Measurements from ENCODE around the gene NETO2. TPM values are rescaled to one million over a fixed set of nuclear protein-coding genes. Genes with fewer than 3 reads are reported as not detected.

The NETO2 gene
- total and polyA plus RNA-seq, 2 of the 13 experiments (the other 11 are each of a cell fraction or from before 2014, with no cell fraction given), result 8.2 to 13.5 TPM

DNA sequence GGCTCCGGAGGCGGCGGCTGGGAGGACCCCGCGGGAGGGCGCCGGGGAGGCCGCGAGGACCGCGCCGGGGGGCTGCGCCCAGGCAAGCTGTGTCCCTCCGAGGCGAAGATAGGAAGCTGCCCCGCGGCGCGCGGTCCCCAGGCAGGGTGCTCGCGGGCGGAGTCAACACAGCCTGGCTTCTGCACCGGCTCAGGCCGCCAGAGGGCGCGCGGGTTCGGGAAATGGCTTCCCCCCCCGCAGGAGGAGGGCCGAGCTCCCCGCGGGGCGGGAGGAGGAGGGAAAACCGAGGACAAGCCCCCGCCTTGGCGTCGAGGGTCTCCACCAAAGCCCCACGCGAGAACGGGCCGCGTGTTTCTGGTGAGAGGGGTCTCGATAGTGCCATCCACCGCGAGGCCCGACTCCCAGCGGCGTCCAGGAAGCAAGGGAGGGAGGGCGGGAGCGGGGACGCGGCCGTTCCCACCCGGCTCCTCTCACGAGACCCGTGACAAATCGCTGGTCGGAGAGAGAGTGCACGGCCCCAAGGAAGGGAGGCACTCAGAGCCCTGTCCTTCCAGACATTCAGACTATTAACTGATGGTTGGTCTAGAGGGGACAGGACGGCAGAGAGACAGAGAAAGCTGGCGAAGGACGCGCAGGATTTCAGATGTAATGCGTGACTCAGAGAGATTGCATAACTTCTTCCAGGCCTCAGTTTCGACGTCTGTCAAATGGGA is 105.8 kb downstream of the NETO2 start (continued):
- TF ChIP-seq, protein P1, sequence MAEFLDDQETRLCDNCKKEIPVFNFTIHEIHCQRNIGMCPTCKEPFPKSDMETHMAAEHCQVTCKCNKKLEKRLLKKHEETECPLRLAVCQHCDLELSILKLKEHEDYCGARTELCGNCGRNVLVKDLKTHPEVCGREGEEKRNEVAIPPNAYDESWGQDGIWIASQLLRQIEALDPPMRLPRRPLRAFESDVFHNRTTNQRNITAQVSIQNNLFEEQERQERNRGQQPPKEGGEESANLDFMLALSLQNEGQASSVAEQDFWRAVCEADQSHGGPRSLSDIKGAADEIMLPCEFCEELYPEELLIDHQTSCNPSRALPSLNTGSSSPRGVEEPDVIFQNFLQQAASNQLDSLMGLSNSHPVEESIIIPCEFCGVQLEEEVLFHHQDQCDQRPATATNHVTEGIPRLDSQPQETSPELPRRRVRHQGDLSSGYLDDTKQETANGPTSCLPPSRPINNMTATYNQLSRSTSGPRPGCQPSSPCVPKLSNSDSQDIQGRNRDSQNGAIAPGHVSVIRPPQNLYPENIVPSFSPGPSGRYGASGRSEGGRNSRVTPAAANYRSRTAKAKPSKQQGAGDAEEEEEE (CRISPR knock-in tag; IDR thresholded peaks at IDR 0.05; ENCODE audit: borderline replicate concordance), result no peak
- TF ChIP-seq PITX1 (CRISPR knock-in tag; IDR thresholded peaks at IDR 0.05), result peak; percentile 17; the same call in 1 of the 2 replicates
- TF ChIP-seq, protein P2, sequence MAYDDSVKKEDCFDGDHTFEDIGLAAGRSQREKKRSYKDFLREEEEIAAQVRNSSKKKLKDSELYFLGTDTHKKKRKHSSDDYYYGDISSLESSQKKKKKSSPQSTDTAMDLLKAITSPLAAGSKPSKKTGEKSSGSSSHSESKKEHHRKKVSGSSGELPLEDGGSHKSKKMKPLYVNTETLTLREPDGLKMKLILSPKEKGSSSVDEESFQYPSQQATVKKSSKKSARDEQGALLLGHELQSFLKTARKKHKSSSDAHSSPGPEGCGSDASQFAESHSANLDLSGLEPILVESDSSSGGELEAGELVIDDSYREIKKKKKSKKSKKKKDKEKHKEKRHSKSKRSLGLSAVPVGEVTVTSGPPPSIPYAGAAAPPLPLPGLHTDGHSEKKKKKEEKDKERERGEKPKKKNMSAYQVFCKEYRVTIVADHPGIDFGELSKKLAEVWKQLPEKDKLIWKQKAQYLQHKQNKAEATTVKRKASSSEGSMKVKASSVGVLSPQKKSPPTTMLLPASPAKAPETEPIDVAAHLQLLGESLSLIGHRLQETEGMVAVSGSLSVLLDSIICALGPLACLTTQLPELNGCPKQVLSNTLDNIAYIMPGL (CRISPR knock-in tag; IDR thresholded peaks at IDR 0.05; ENCODE audit: borderline replicate concordance in 1 of 2, low read depth in 1 of 2), result peak; percentile 99
- TF ChIP-seq ZNF562 (CRISPR knock-in tag; IDR thresholded peaks at IDR 0.05; ENCODE audit: borderline replicate concordance), result no peak
- no peak for TF ChIP-seq SNRNP70 (IDR thresholded peaks at IDR 0.05; ENCODE audit: low read depth, low read length)
- TF ChIP-seq PHF5A (CRISPR knock-in tag; IDR thresholded peaks at IDR 0.05; ENCODE audit: low read depth, unreplicated experiment), result no peak
- TF ChIP-seq, protein P3, sequence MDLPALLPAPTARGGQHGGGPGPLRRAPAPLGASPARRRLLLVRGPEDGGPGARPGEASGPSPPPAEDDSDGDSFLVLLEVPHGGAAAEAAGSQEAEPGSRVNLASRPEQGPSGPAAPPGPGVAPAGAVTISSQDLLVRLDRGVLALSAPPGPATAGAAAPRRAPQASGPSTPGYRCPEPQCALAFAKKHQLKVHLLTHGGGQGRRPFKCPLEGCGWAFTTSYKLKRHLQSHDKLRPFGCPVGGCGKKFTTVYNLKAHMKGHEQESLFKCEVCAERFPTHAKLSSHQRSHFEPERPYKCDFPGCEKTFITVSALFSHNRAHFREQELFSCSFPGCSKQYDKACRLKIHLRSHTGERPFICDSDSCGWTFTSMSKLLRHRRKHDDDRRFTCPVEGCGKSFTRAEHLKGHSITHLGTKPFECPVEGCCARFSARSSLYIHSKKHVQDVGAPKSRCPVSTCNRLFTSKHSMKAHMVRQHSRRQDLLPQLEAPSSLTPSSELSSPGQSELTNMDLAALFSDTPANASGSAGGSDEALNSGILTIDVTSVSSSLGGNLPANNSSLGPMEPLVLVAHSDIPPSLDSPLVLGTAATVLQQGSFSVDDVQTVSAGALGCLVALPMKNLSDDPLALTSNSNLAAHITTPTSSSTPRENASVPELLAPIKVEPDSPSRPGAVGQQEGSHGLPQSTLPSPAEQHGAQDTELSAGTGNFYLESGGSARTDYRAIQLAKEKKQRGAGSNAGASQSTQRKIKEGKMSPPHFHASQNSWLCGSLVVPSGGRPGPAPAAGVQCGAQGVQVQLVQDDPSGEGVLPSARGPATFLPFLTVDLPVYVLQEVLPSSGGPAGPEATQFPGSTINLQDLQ (CRISPR knock-in tag; IDR thresholded peaks at IDR 0.05), result 0 out of 2 replicates have a peak, but pooled peaks have one; percentile 20
- TF ChIP-seq ELF4 (CRISPR knock-in tag; IDR thresholded peaks at IDR 0.05; ENCODE audit: borderline replicate concordance), result no peak
- TF ChIP-seq, protein P4, sequence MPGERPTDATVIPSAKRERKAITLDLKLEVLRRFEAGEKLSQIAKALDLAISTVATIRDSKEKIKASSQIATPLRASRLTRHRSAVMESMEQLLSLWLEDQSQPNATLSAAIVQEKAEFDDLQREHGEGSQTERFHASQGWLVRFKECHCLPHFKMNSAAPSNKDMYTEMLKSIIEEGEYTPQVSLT (CRISPR knock-in tag; IDR thresholded peaks at IDR 0.05; ENCODE audit: borderline replicate concordance, low read depth), result no peak
- TF ChIP-seq NFE2 (CRISPR knock-in tag; IDR thresholded peaks at IDR 0.05), result no peak
- TF ChIP-seq ZNF557 (CRISPR knock-in tag; IDR thresholded peaks at IDR 0.05), result no peak
- no peak for TF ChIP-seq SMARCE1 (IDR thresholded peaks at IDR 0.05; ENCODE audit: borderline replicate concordance)
- TF ChIP-seq ZNF383 (CRISPR knock-in tag; IDR thresholded peaks at IDR 0.05; ENCODE audit: borderline replicate concordance), result no peak
- TF ChIP-seq, protein P5, sequence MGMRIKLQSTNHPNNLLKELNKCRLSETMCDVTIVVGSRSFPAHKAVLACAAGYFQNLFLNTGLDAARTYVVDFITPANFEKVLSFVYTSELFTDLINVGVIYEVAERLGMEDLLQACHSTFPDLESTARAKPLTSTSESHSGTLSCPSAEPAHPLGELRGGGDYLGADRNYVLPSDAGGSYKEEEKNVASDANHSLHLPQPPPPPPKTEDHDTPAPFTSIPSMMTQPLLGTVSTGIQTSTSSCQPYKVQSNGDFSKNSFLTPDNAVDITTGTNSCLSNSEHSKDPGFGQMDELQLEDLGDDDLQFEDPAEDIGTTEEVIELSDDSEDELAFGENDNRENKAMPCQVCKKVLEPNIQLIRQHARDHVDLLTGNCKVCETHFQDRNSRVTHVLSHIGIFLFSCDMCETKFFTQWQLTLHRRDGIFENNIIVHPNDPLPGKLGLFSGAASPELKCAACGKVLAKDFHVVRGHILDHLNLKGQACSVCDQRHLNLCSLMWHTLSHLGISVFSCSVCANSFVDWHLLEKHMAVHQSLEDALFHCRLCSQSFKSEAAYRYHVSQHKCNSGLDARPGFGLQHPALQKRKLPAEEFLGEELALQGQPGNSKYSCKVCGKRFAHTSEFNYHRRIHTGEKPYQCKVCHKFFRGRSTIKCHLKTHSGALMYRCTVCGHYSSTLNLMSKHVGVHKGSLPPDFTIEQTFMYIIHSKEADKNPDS (CRISPR knock-in tag; IDR thresholded peaks at IDR 0.05), result no peak
- peak; percentile 94 for TF ChIP-seq XRCC5 (optimal IDR thresholded peaks at IDR 0.05; ENCODE audit: low read length)

All from HepG2 (cell line).